Measurements from ENCODE around the gene L1CAM.

The L1CAM gene

GRCh38 chrX:153909024-153909979 lies 23.3 kb upstream of the L1CAM start:
- no peak for TF ChIP-seq CTCF (IDR thresholded peaks at IDR 0.05; ENCODE audit: low read depth, low read length)
- in situ Hi-C loops (cut with HindIII; ENCODE audit: low sequenced_read_pairs), result no loop called here
- no peak for DNase-seq (ENCODE audit: low read depth, low spot score)
- no peak overlapping the region for H3K4me3 ChIP-seq (ENCODE audit: low read depth, low read length)

- DNase-seq (ENCODE audit: low read depth, low spot score), result no peak
- no peak for TF ChIP-seq CTCF (IDR thresholded peaks at IDR 0.05; ENCODE audit: low read depth, low read length)
- H3K4me3 ChIP-seq (ENCODE audit: low read depth, low read length), result no peak overlapping the region
- in situ Hi-C loops (cut with HindIII; ENCODE audit: low sequenced_read_pairs), result no loop called here
Measured at GRCh38 chrX:153908219-153908860, 22.4 kb upstream of the L1CAM start.

GRCh38 chrX:153907456-153907855 lies 21.5 kb upstream of the L1CAM start:
- in situ Hi-C loops (cut with HindIII; ENCODE audit: low sequenced_read_pairs), result no loop called here
- no peak for TF ChIP-seq CTCF (IDR thresholded peaks at IDR 0.05; ENCODE audit: low read depth, low read length)
- no peak overlapping the region for H3K4me3 ChIP-seq (ENCODE audit: low read depth, low read length)
- DNase-seq (ENCODE audit: low read depth, low spot score), result no peak

- DNase-seq (ENCODE audit: low read depth, low spot score), result no peak
- TF ChIP-seq CTCF (IDR thresholded peaks at IDR 0.05; ENCODE audit: low read depth, low read length), result no peak
- in situ Hi-C loops (cut with HindIII; ENCODE audit: low sequenced_read_pairs), result no loop called here
- no peak overlapping the region for H3K4me3 ChIP-seq (ENCODE audit: low read depth, low read length)
Measured at GRCh38 chrX:153906126-153906917, 20.3 kb upstream of the L1CAM start.

GRCh38 chrX:153905481-153906095 lies 19.6 kb upstream of the L1CAM start:
- H3K4me3 ChIP-seq (ENCODE audit: low read depth, low read length), result no peak overlapping the region
- no peak for TF ChIP-seq CTCF (IDR thresholded peaks at IDR 0.05; ENCODE audit: low read depth, low read length)
- no peak for DNase-seq (ENCODE audit: low read depth, low spot score)
- in situ Hi-C loops (cut with HindIII; ENCODE audit: low sequenced_read_pairs), result no loop called here

Data from astrocyte of the spinal cord (primary cell).